G401 (cell line): ENCODE results near the gene ZNRF1. TPM values are rescaled to one million over a fixed set of nuclear protein-coding genes. Genes with fewer than 3 reads are reported as not detected.

Experiments used
- total RNA-seq: library from RNA; depleted of rRNA; stranded (reverse); fragments of >200 nt; shearing (Covaris generic); gene quantifications from 2 replicates; pipeline ENCODE4 v1.2.3, GENCODE V29; 2014; rRNA removed

Gene ZNRF1
- total RNA-seq, 1 experiment from 2014 or later: 21.2 TPM

Other genes starting within 250 kb of the ZNRF1 start
- not detected in 2 replicates for gene FA2H, start 224.2 kb upstream of the ZNRF1 start, total RNA-seq
- gene WDR59, start 13.9 kb upstream of the ZNRF1 start, total RNA-seq: 39.5 and 58.5 TPM in 2 replicates
- gene LDHD, start 117.8 kb downstream of the ZNRF1 start, total RNA-seq: 1.9 and 3.0 TPM in 2 replicates
- gene ZFP1, start 149.5 kb downstream of the ZNRF1 start, total RNA-seq: 9.1 and 17.0 TPM in 2 replicates
- not detected in 2 replicates for gene CTRB2, start 208.1 kb downstream of the ZNRF1 start, total RNA-seq
- not detected in 2 replicates for gene CTRB1, start 220.0 kb downstream of the ZNRF1 start, total RNA-seq